HG03432 (cell line): ENCODE measurements around the gene SRD5A3.

Source experiments
- ATAC-seq: cut with Tn5 transposase; IDR thresholded peaks from one replicate; pipeline ENCODE4 v1.9.1; 2021; ENCODE audit warnings: mild to moderate bottlenecking, moderate library complexity; ENCODE audit not compliant: unreplicated experiment

Gene SRD5A3

DNA sequence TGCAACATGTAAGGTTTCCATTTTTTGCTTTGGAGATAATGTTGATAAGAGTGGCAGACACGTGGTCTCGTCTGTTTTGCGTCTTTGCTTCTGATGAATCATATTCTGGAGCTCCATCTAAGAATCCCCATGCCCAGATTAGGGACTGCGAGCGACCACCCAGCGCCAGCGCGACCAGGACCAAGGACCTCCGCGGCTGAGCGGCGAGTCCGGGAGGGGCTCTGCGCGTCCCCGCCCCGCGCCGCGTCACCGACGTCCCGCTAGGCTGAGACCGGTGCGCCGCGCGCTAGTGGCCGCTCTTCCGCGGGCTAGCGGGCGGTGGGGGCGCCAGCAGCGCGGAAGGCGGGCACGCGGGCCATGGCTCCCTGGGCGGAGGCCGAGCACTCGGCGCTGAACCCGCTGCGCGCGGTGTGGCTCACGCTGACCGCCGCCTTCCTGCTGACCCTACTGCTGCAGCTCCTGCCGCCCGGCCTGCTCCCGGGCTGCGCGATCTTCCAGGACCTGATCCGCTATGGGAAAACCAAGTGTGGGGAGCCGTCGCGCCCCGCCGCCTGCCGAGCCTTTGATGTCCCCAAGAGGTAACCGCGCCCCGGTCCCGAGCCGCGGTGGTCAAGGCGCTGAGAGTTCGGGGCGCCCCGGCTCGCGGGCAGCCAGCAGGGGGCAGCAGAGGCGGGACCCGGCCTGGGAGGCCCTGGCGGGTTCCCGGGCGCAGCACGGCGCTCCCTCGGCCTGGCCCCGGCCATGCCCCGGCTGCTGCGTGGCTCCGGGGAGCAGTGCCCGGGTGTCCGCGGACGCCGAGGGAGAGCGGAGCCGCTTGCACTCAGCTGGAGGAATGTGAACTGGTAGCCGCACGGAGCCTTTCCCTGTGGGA, at the start of gene SRD5A3:
Gene SRD5A3 (plus strand): TSS at position 263 of the 871 bp plus-strand sequence. CDS start 95 bp downstream, at position 358.
- peak; percentile 95 for ATAC-seq

DNA sequence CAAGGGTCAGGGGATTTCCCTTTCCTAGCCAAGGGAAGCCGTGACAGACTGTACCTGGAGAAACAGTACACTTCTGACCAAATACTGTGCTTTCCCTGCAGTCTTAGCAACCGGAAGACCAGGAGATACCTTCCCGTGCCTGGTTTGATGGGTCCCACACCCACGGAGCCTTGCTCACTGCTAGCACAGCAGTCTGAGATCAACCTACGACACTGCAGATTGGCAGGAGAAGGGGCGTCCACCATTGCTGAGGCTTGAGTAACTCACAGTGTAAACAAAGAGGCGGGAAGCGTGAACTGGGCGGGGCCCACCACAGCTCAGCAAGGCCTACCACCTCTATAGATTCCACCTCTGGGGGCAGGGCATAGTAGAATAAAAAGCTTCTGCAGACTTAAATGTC, 48.7 kb upstream of the SRD5A3 start:
- ATAC-seq: no peak

- ATAC-seq: no peak
Observed at GRCh38 chr4:55303760-55304165, 42.3 kb upstream of the SRD5A3 start.

DNA sequence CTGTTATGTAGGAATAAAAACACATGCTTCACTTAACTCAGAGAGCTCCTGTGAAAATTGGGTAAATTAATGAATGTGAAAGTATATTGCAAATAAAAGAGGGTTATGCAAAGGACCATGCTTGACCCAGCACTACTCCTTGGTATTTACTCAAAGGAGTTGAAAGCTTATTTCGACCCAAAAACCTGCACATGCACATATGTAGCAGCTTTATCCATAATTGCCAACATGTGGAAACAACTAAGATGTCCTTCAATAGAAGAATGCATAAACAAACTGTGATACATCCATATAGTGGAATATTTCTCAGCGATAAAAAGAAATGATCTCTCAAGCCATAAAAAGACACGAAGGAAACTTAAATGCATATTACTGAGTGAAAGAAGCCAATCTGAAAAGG, 41.7 kb upstream of the SRD5A3 start:
- ATAC-seq: no peak

DNA sequence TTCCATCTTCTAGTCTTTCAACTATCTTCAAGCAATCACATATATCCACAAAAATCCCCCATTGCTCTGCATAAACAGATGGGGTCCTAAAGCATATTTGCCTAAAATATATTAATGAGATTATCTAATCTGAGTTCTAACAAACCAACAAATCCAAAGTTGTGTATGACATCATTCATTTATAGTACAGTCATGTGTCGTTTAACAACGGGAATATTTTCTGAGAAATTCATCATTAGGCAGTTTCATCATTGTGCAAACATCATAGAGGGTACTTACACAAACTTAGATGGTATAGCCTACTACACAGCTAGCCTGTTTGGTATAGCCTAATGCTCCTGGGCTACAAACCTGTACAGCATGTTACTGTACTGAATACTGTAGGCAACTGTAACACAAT, 38.0 kb upstream of the SRD5A3 start:
- ATAC-seq: no peak

GRCh38 chr4:55311792-55312488, 34.1 kb upstream of the SRD5A3 start:
- no peak for ATAC-seq

DNA sequence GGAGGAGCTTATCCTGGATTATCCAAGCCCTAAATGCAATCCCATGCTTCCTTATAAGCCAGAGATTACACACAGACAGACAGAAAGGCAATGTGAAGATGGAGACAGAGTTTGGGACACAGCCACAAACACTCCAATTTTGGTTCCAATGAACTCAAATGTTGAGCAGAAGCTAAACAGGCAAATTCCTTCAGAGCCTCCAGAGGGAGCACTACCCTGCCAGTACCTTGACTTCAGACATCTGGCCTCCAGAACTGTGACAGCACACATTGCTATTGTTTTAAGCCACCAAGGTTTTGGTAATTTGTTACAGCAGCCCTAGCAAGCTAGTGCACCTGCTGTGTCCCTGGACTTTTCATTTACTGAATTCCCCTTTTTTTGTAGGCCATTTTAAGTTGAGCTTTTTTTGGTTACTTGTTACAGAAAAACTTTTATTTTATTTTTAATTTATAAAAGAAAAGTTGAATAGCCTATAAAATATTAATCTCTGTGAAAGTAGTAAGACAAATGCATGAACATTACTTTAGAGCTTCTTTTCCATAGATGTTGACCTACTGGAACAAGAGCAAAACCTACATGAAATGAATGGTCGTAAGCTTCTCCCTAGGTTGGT, 33.4 kb upstream of the SRD5A3 start:
- ATAC-seq: peak; percentile 75

DNA sequence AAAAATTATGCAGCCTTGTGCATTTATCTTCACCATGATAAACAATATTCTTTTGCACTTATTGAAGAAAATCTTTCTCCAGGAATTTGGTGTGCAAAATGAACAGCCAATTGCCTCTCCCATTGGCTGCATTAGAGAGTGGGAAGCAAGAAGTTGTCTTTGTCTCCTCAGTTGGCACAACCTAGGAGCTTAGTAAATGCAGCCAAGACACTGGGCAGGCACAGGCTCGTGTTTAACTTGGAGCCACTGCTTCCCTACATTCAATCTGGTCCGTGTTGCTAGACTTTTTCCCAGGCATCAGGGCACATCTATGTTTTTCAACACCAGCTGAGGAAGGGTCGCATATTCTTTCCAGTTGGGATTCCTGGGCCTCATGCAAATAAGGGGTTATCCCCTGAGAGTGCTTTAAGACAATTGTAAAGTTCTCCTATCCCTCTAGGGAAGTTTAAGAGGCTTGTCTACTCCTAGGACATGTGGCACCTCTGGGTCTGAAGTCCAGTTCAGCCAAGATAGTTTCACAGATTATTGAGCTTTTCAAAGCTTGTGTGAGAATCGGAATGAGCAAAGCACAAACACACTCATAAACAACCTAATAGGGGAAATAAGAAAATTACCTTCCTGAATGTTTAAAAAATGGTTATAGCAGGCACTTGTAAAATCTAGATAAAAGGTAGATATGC, 31.8 kb upstream of the SRD5A3 start:
- no peak for ATAC-seq

- no peak for ATAC-seq
Observed at GRCh38 chr4:55318175-55319129, 27.6 kb upstream of the SRD5A3 start.

DNA sequence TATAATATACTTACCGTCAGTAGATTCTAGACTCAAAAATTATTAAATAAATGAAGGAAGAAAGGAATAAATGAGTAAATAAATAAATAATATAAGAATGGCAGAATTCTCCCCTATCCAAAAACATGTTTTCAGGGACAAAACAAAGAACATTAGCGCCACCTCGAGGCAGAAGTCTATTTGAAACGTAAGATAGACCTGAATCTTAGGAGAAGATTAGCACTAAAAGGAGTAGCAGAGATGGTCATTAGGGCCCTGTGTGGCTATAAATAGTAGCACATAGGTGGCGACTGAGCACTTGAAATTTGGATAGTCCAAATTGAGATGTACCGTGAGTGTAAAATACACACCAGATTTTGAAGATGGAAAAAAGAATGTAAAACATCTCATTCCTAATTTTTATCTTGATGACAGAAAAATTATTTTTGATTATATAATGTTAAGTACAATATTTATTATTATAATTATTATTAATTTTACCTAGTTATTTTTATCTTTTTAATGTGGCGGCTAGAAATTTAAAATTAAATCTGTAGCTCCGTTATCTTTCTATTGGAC, 24.3 kb upstream of the SRD5A3 start:
- ATAC-seq: peak; percentile 59

- no peak for ATAC-seq
Observed at GRCh38 chr4:55323375-55323774, 22.7 kb upstream of the SRD5A3 start.

DNA sequence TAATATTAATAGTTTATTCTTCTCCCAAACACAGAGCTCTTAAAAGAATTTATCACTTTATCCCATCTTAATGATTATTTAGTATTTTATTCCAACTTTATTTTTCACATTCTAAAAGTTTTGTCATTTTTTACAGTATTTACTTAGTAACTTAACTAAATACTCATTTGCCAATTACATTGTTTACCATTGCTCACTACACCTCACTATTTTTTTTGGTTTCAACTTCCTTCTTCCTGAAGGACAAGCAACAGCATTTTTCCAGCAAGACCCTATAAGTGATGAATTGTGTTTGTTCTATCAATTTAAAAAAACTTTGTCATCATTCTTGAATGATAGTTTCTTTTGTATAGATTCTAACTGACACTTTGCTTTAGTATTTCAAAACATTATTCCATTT, 19.4 kb upstream of the SRD5A3 start:
- ATAC-seq: no peak

- ATAC-seq: no peak
Observed at GRCh38 chr4:55329012-55329411, 17.0 kb upstream of the SRD5A3 start.

DNA sequence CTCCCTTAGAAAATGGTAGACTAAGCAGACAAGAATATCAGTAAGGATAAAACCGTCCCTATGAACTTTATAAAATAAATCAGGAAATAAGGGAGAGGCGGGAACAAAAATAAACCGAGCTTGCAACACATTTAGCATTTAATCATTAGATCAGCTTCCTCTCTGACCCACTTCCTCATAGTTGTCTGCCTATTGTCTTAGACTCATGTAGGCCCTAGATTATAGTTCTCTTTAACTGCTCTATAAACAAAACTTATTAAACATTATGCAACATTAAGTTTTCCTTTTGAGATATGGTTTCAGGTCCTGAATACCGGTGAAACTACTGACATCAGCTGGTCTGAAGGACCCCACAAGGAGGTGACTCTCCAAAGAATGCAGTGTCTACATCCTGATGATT, 15.8 kb upstream of the SRD5A3 start:
- ATAC-seq: no peak

GRCh38 chr4:55336138-55337034, 9.7 kb upstream of the SRD5A3 start:
- ATAC-seq: no peak

GRCh38 chr4:55337944-55338343, 8.1 kb upstream of the SRD5A3 start:
- ATAC-seq: no peak

GRCh38 chr4:55338486-55338885, 7.6 kb upstream of the SRD5A3 start:
- ATAC-seq: no peak

DNA sequence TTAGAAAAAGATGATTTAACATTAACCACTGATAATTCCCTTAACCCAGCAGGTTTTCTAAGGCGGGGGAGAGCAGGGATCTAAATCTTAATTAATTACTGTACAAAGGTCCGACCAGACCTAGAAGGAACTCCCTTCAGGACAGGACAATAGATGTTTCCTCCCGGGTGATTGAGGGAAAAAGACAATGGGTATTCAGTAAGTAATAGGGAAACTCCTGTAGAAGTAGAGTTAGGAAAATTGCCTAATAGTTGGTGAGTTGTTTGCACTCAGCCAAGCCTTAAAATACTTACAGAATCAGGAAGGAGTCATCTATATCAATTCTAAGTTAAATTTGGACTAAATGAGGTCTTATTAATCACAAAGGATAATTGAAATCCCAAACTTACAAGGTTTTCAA, 5.8 kb upstream of the SRD5A3 start:
- no peak for ATAC-seq

- no peak for ATAC-seq
Observed at GRCh38 chr4:55343887-55344286, 2.2 kb upstream of the SRD5A3 start.
